ENCODE measurements around the gene TBC1D25.

The TBC1D25 gene

DNA sequence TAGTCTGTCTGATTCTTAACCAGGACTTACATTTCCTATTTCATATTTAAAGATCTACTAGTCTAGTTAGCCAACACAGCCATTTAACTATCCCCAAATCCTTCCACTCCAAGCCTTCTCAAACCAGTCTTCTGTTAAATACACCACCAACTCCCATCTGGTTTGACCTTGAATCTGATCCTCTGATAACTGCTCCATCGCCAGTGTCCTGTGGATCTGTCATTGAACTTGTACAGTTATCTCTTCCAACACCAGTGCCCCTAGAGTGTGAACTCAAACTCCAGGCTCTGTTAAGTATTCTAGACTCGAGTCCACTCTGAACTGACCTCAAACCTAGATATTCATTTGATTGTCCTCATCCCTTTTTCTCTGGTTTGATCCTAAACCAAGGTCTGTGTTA lies 72.2 kb downstream of the TBC1D25 start:
- DNase-seq = no peak
